Measurements from ENCODE around the gene FGFR3.
"Not testable (repeated sequence)": the region's sequence is repeated elsewhere in the genome, so short reads cannot be mapped to it uniquely, and the experiment has no call there.

FGFR3 gene

DNA sequence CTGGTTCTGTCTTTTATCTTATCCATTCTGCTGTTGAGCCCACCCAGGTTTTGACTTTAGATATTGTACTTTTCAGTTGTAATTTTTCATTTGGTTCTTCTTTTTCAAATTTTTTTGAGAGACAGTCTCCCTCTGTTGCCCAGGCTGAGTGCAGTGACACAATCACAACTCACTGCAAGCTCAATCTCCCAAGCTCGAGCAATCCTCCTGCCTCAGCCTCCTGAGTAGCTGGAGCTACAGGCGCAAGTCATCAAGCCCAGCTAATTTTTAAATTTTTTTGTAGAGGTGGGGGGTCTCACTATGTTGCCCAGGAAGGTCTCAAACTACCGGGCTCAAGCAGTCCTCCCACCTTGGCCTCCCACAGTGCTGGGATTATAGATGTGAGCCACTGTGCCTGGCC lies 37.1 kb downstream of the FGFR3 start:
- in situ Hi-C loops (cut with MboI; ENCODE audit: low pct_unique_long_range_greater_than_20kb, low sequenced_read_pairs, unreplicated experiment), result no loop called here
- no peak for DNase-seq (ENCODE audit: low spot score)
- TF ChIP-seq, protein P1, sequence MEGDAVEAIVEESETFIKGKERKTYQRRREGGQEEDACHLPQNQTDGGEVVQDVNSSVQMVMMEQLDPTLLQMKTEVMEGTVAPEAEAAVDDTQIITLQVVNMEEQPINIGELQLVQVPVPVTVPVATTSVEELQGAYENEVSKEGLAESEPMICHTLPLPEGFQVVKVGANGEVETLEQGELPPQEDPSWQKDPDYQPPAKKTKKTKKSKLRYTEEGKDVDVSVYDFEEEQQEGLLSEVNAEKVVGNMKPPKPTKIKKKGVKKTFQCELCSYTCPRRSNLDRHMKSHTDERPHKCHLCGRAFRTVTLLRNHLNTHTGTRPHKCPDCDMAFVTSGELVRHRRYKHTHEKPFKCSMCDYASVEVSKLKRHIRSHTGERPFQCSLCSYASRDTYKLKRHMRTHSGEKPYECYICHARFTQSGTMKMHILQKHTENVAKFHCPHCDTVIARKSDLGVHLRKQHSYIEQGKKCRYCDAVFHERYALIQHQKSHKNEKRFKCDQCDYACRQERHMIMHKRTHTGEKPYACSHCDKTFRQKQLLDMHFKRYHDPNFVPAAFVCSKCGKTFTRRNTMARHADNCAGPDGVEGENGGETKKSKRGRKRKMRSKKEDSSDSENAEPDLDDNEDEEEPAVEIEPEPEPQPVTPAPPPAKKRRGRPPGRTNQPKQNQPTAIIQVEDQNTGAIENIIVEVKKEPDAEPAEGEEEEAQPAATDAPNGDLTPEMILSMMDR (IDR thresholded peaks at IDR 0.05; ENCODE audit: extremely low read depth, insufficient read depth, missing control alignments), result no peak

DNA sequence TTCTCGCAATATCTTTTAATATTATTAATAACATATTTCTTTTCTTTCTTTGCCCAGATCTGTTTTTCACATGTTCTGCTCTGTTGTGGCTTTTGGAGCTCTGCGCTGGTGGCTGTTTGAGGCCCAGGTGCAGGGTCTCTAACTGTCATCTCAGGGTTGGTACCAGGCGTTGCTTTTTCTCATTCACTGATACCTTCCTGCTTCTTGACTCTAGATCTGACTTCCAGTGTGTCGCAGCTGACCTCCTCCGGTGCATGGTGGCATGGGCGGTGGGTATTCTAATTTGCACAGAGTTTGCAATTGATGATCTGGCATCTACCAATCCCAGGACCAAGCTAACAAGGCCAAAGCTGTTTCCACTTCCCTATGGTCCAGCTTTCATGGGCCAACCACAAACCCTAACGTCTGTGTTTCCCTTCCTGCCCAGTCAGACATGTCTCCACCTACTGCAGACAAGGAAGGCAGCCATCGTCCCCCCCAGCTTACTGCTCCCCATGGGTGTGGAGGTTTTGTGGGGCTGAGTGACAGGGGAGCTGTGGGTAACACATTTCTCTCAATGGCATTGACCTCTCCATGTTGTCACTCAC lies 37.6 kb downstream of the FGFR3 start:
- TF ChIP-seq, protein P1 (IDR thresholded peaks at IDR 0.05; ENCODE audit: extremely low read depth, insufficient read depth, missing control alignments), result no peak
- DNase-seq (ENCODE audit: low spot score), result no peak
- in situ Hi-C loops (cut with MboI; ENCODE audit: low pct_unique_long_range_greater_than_20kb, low sequenced_read_pairs, unreplicated experiment), result no loop called here

DNA sequence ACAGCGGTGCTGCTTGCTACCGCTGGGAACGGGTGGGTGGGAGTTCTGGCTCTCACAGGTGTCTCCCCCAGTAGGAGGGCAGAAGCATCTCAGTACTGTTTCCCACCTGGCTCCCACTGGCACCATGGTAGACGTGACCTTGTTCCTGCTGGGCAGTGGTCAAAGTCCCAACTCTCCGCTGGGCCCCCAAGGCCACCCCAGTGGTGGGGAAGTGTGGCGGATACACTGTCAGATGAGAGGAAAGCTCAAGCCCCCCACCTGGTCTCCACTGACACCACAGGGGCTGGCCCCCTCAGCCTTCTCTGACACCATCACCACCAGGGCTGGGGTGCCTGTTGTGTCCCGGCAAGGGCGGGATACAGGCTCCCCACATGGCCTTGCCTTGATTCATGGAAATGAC lies 38.2 kb downstream of the FGFR3 start:
- TF ChIP-seq, protein P1 (IDR thresholded peaks at IDR 0.05; ENCODE audit: extremely low read depth, insufficient read depth, missing control alignments), result no peak
- in situ Hi-C loops (cut with MboI; ENCODE audit: low pct_unique_long_range_greater_than_20kb, low sequenced_read_pairs, unreplicated experiment), result no loop called here
- no peak for DNase-seq (ENCODE audit: low spot score)

DNA sequence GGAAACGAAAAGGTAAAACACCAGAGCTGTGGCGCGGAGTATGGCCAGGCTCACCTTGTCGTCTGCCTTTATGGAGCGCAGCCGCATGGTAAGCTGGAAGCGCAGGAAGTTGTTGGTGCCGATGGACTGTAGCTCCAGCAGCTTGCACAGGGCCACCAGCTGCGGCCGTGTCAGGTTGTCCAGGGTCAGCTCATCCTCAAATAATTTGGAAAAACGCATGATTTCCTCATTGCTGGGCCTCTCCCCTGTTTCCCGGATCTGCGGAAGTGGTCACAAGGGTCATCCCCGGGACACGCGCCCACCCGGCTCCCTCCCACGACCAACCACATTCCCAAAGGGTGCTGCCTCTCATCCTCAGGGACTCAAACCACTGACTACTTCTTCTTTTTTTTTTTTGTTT lies 39.6 kb downstream of the FGFR3 start:
- in situ Hi-C loops (cut with MboI; ENCODE audit: low pct_unique_long_range_greater_than_20kb, low sequenced_read_pairs, unreplicated experiment), result no loop called here
- TF ChIP-seq, protein P1 (IDR thresholded peaks at IDR 0.05; ENCODE audit: extremely low read depth, insufficient read depth, missing control alignments), result no peak
- no peak for DNase-seq (ENCODE audit: low spot score)

DNA sequence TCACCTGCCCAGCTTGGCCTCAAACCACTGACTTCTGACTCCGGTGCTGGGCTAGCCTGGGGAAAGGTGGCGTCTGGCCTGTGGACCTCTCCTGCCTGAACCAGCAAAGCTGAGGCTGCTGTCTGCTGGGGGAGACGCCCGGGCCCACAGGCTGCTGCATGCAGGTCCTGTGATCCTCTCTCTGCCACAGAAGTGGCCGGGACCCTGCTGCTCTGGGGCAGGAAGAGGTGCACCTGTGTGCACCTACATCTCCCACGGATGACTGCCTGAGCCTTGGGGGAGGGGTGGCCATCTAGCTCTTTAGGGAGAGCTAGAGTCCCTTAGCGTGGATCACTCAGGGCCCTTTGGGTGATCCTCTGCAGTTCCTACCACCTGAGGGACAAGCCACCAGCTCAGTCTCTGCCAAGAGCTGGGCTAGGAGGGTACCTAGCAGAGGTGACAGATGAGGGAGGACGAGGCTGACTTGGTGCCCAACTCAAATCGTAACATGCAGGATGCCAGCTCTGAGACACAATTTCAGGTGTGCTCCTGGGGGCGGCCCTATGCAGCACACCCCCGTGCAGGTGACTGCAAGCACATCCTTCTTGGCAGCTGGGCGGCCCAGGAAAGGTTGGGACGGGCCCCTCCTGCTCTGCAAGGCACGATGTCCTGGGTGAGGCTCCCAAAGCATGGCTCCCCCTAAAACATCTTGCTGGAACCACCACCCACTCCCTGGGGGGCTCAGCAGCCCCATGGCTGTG lies 40.4 kb downstream of the FGFR3 start:
- in situ Hi-C loops (cut with MboI; ENCODE audit: low pct_unique_long_range_greater_than_20kb, low sequenced_read_pairs, unreplicated experiment), result no loop called here
- TF ChIP-seq, protein P1 (IDR thresholded peaks at IDR 0.05; ENCODE audit: extremely low read depth, insufficient read depth, missing control alignments), result no peak
- peak; percentile 34 for DNase-seq (ENCODE audit: low spot score)

DNA sequence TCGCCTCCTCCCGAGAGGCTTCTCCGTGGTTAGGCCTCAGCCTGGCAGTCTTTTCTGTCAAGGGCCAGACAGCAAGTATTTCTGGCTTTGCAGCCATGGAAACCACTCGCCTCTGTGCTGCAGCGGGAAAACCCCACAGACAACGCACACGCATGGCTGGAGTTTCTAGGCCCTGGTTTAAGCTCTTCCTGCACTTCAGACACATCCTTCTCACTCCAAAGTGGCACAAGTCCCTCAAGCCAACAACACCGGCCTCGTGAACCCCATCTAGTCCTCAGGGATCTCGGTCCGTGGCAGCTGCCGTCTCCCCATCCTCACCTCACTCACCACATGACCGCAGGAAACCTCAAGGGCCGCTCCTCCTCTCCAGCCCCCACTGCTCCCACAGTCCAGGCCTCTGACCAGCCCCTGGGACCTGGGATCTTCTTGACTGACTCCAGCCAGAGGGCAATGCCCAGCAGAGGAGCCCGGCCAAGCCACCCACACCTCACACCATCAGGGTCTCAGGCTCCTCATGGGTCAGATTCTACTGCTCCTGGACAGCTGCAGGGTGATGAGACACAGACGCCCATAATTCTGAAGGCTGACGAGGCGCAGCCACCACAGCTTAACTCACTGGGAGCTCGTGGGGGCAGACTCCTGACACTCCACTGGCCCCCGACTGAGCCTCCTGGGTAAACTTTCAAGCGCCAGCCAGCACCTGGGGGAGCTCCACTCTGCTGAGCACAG lies 41.1 kb downstream of the FGFR3 start:
- DNase-seq (ENCODE audit: low spot score), result peak; percentile 92
- in situ Hi-C loops (cut with MboI; ENCODE audit: low pct_unique_long_range_greater_than_20kb, low sequenced_read_pairs, unreplicated experiment), result no loop called here
- TF ChIP-seq, protein P1 (IDR thresholded peaks at IDR 0.05; ENCODE audit: extremely low read depth, insufficient read depth, missing control alignments), result no peak

DNA sequence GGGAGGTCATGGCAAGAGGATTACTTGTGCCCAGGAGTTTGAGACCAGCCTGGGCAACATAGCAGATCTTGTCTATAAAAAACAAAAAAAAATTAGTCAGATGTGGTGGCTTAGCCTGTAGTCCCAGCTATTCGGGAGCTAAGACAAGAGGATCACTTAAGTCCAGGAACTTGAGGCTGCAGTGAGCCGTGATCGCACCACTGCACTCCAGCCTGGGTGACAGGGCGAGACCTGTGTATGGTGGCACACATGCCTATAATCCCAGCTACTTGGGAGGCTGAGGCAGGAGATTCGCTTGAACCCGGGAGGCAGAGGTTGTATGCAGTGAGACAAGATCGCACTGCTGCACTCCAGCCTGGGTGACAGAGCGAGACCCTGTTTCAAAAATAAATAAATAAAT lies 42.7 kb downstream of the FGFR3 start:
- in situ Hi-C loops (cut with MboI; ENCODE audit: low pct_unique_long_range_greater_than_20kb, low sequenced_read_pairs, unreplicated experiment); DNase-seq (ENCODE audit: low spot score): not testable (repeated sequence)

Data from GM13977 (cell line).